Measurements from ENCODE around the gene SUMO2. TPM values are rescaled to one million over a fixed set of nuclear protein-coding genes. Genes with fewer than 3 reads are reported as not detected.

SUMO2 gene
- polyA plus RNA-seq, 1 donor = 334 TPM

- no peak for DNase-seq (ENCODE audit: low read depth)
Measured at GRCh38 chr17:75124041-75124818, 58.5 kb downstream of the SUMO2 start.

- no peak for DNase-seq (ENCODE audit: low read depth)
Measured at GRCh38 chr17:75118307-75118706, 64.5 kb downstream of the SUMO2 start.

- DNase-seq (ENCODE audit: low read depth) = no peak
Measured at GRCh38 chr17:75116737-75117136, 66.0 kb downstream of the SUMO2 start.

Other genes with a start within 250 kb of the SUMO2 start
- not detected for gene OTOP3, start 247.1 kb downstream of the SUMO2 start, polyA plus RNA-seq (ENCODE audit: insufficient read length)
- 5.9 TPM for gene HID1, start 210.2 kb downstream of the SUMO2 start, polyA plus RNA-seq (ENCODE audit: insufficient read length)
- gene CDR2L, start 195.3 kb downstream of the SUMO2 start, polyA plus RNA-seq (ENCODE audit: insufficient read length) = 6.8 TPM
- gene MRPL58, start 170.3 kb downstream of the SUMO2 start, polyA plus RNA-seq (ENCODE audit: insufficient read length) = 24.0 TPM
- 249 TPM for gene ATP5PD, start 136.0 kb downstream of the SUMO2 start, polyA plus RNA-seq (ENCODE audit: insufficient read length)
- gene KCTD2, start 135.7 kb downstream of the SUMO2 start, polyA plus RNA-seq (ENCODE audit: insufficient read length) = 20.5 TPM
- gene SLC16A5, start 95.0 kb downstream of the SUMO2 start, polyA plus RNA-seq (ENCODE audit: insufficient read length) = 6.9 TPM
- gene ARMC7, start 73.0 kb downstream of the SUMO2 start, polyA plus RNA-seq (ENCODE audit: insufficient read length) = 6.5 TPM
- gene NT5C, start 51.2 kb downstream of the SUMO2 start, polyA plus RNA-seq (ENCODE audit: insufficient read length) = 41.0 TPM
- gene JPT1, start 28.4 kb downstream of the SUMO2 start, polyA plus RNA-seq (ENCODE audit: insufficient read length) = 283 TPM
- 34.4 TPM for gene NUP85, start 22.7 kb upstream of the SUMO2 start, polyA plus RNA-seq (ENCODE audit: insufficient read length)
- gene GGA3, start 78.6 kb upstream of the SUMO2 start, polyA plus RNA-seq (ENCODE audit: insufficient read length) = 29.9 TPM
- gene MRPS7, start 78.9 kb upstream of the SUMO2 start, polyA plus RNA-seq (ENCODE audit: insufficient read length) = 65.0 TPM
- 15.1 TPM for gene MIF4GD, start 88.3 kb upstream of the SUMO2 start, polyA plus RNA-seq (ENCODE audit: insufficient read length)
- gene SLC25A19, start 106.5 kb upstream of the SUMO2 start, polyA plus RNA-seq (ENCODE audit: insufficient read length) = 4.9 TPM
- gene GRB2, start 222.7 kb upstream of the SUMO2 start, polyA plus RNA-seq (ENCODE audit: insufficient read length) = 158 TPM